ENCODE results near the gene FSCN2.

DNA sequence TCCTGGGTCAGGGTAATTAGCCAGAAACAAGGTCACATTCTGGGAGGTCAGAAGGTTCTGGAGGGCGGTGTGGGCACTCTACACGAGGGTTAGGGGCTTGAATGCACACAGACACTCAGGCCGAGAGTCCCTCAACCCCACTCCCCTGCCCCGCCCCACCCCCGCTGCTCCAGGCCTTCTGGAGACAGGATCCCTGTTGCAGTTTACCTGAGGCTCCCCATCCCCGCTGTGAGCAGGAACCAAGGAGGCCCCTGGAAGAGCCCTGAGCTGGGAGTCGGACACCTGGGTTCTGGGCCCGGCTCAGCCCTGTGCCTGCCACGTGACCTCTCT, 11.2 kb upstream of the FSCN2 start:
- TF ChIP-seq, protein P1, sequence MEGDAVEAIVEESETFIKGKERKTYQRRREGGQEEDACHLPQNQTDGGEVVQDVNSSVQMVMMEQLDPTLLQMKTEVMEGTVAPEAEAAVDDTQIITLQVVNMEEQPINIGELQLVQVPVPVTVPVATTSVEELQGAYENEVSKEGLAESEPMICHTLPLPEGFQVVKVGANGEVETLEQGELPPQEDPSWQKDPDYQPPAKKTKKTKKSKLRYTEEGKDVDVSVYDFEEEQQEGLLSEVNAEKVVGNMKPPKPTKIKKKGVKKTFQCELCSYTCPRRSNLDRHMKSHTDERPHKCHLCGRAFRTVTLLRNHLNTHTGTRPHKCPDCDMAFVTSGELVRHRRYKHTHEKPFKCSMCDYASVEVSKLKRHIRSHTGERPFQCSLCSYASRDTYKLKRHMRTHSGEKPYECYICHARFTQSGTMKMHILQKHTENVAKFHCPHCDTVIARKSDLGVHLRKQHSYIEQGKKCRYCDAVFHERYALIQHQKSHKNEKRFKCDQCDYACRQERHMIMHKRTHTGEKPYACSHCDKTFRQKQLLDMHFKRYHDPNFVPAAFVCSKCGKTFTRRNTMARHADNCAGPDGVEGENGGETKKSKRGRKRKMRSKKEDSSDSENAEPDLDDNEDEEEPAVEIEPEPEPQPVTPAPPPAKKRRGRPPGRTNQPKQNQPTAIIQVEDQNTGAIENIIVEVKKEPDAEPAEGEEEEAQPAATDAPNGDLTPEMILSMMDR (conservative IDR thresholded peaks at IDR 0.05 in 1 of 2, IDR thresholded peaks at IDR 0.05 in 1 of 2; ENCODE audit: low read depth in 1 of 2, low read length in 2 of 2) = no peak
- TF ChIP-seq EZH2 (IDR thresholded peaks at IDR 0.05; ENCODE audit: low read length, missing control alignments) = no peak

Data from fibroblast of lung (primary cell).